K562 (cell line): Measurements from ENCODE around the gene ERBB4. TPM values are rescaled to one million over a fixed set of nuclear protein-coding genes. Genes with fewer than 3 reads are reported as not detected.

Experiments
- ATAC-seq: fragments of 200-7000 bp; cut with Tn5 transposase; 3 replicates; pipeline ENCODE4 v1.9.1; 2020; ENCODE audit warnings: moderate library complexity
- BruUV-seq: library from RNA; stranded (reverse); fragments of 400-500 nt; replicated peaks from 2 replicates; lab custom pipeline; 2021; lab: Mats Ljungman, UMichigan
- CTCF ChIA-PET: fragments of 300-600 bp; formaldehyde crosslinking; extraction: SDS; loops from one replicate; lab custom pipeline; 2021; ENCODE audit warnings: low intra/inter-chr PET ratio; lab: Yijun Ruan, JAX
- POLR2A ChIA-PET: fragments of 300-600, 350-650 bp; sonication (Branson Sonifier 250); formaldehyde crosslinking; extraction: SDS; loops from one replicate; lab custom pipeline; 2021; ENCODE audit warnings: antibody characterized with exemption, inconsistent platforms; lab: Yijun Ruan, JAX
- DNase-seq, 4 experiments: peaks; one replicate each; pipeline versions ENCODE4 v3.0.0 to v3.0.0-alpha.2; 2011 to 2018; ENCODE audit warnings: low spot score in 3 of 4, mixed read lengths in 3 of 4; ENCODE audit errors: extremely low read depth in 1 of 4
- FAIRE-seq: peaks from 2 replicates; lab custom pipeline; 2011; peaks lifted over from hg19 to GRCh38; lab: Jason Lieb, UNC
- H2AFZ ChIP-seq: 2 replicates; pipeline ENCODE4 v1.6.0; 2011; ENCODE audit warnings: low read depth, low read length, control low read depth, inconsistent platforms
- H3K27ac ChIP-seq: fragments of 200-600 bp; 3 replicates; pipeline ENCODE4 v1.8.0; 2011; ENCODE audit warnings: low read depth, mild to moderate bottlenecking, control low read depth, inconsistent platforms, low read length, moderate library complexity, mixed read lengths; ENCODE audit errors: extremely low read depth
- H3K27me3 ChIP-seq, 2 experiments: fragments of 300-600 bp in 1 of 2; 2 replicates in 1 of 2; 3 replicates in 1 of 2; pipeline versions ENCODE4 v1.6.0 to v1.8.0; 2011; ENCODE audit warnings: inconsistent platforms in 2 of 2, low read length in 2 of 2, mild to moderate bottlenecking in 1 of 2, mixed read lengths in 1 of 2, moderate library complexity in 1 of 2; ENCODE audit not compliant: control insufficient read depth in 2 of 2, insufficient read depth in 2 of 2
- H3K36me3 ChIP-seq: fragments of 300-600 bp; 3 replicates; pipeline ENCODE4 v1.8.0; 2011; ENCODE audit warnings: mild to moderate bottlenecking, low read length, inconsistent platforms; ENCODE audit not compliant: control insufficient read depth, insufficient read depth
- H3K4me1 ChIP-seq, 2 experiments: fragments of 200-600 bp in 1 of 2; replicated peaks in 1 of 2; 2 replicates in 1 of 2; 3 replicates in 1 of 2; pipeline versions ENCODE4 v1.5.1 to v1.8.0; 2011; ENCODE audit warnings: inconsistent platforms in 2 of 2, low read length in 2 of 2, mild to moderate bottlenecking in 1 of 2, mixed read lengths in 1 of 2, moderate library complexity in 1 of 2; ENCODE audit not compliant: control insufficient read depth in 2 of 2, insufficient read depth in 2 of 2
- H3K4me2 ChIP-seq: 2 replicates; pipeline ENCODE4 v1.6.1; 2011; ENCODE audit warnings: low read length, control low read depth, inconsistent platforms, mixed read lengths; ENCODE audit not compliant: insufficient read depth
- H3K4me3 ChIP-seq: fragments of 200-600 bp; sonication (generic), shearing (Covaris generic); 2 replicates; pipeline ENCODE4 v1.5.1; 2016; ENCODE audit warnings: control low read depth, inconsistent platforms
- H3K79me2 ChIP-seq: fragments of 200-600 bp; 3 replicates; pipeline ENCODE4 v1.8.0; 2011; ENCODE audit warnings: low read length, inconsistent platforms; ENCODE audit not compliant: control insufficient read depth, insufficient read depth
- H3K9ac ChIP-seq, 2 experiments: 2 replicates each; pipeline versions ENCODE4 v1.6.0 to v1.6.1; 2011; ENCODE audit warnings: low read depth in 2 of 2, low read length in 2 of 2, control low read depth in 1 of 2, inconsistent platforms in 1 of 2, mild to moderate bottlenecking in 1 of 2, mixed read lengths in 1 of 2; ENCODE audit not compliant: insufficient read depth in 1 of 2
- H3K9me1 ChIP-seq: one replicate; pipeline ENCODE4 v1.6.0; 2011; ENCODE audit warnings: inconsistent platforms, mild to moderate bottlenecking, low read length, moderate library complexity; ENCODE audit not compliant: control insufficient read depth, insufficient read depth
- H3K9me3 ChIP-seq: replicated peaks from 2 replicates; pipeline ENCODE4 v1.5.1; 2011; ENCODE audit warnings: low read depth, low read length, inconsistent platforms; ENCODE audit not compliant: control insufficient read depth, insufficient read depth
- H4K20me1 ChIP-seq: replicated peaks from 2 replicates; pipeline ENCODE4 v1.6.1; 2011; ENCODE audit warnings: low read length, inconsistent platforms, mixed read lengths; ENCODE audit not compliant: control insufficient read depth, insufficient read depth
- CEBPG ChIP-seq, 3 experiments: fragments of 200-800 bp in 1 of 3; sonication (Bioruptor generic) in 1 of 3; sonication (generic) in 1 of 3; formaldehyde crosslinking in 1 of 3; IDR thresholded peaks in 2 of 3; conservative IDR thresholded peaks in 1 of 3; 2 replicates each; pipeline versions ENCODE4 v1.6.1 to v1.8.0; 2016 to 2022; ENCODE audit warnings: missing compliant biosample characterization in 2 of 3, missing genetic modification characterization in 2 of 3, mild to moderate bottlenecking in 1 of 3, missing genetic modification reagents in 1 of 3
- HMGN3 ChIP-seq: IDR thresholded peaks from 2 replicates; pipeline ENCODE4 v1.6.1; 2011; ENCODE audit warnings: borderline replicate concordance, low read depth, mild to moderate bottlenecking, mixed read lengths, low read length; ENCODE audit not compliant: insufficient read length; ENCODE audit errors: extremely low read depth
- JUND ChIP-seq, 2 experiments: IDR thresholded peaks; 2 replicates in 1 of 2; 3 replicates in 1 of 2; pipeline ENCODE4 v1.6.1; 2011; ENCODE audit warnings: borderline replicate concordance in 2 of 2, low read depth in 2 of 2, low read length in 2 of 2, improper control_type of control experiment in 1 of 2, missing biosample characterization in 1 of 2, missing genetic modification characterization in 1 of 2, missing genetic modification reagents in 1 of 2
- L3MBTL2 ChIP-seq: fragments of 450-650 bp; IDR thresholded peaks from 2 replicates; pipeline ENCODE4 v1.6.1; 2016; ENCODE audit warnings: mild to moderate bottlenecking, moderate library complexity
- SETDB1 ChIP-seq: IDR thresholded peaks from one replicate; pipeline ENCODE4 v1.6.1; 2012; ENCODE audit warnings: low read length, control low read depth, inconsistent platforms
- SMARCA5 ChIP-seq: fragments of 450-650 bp; IDR thresholded peaks from 2 replicates; pipeline ENCODE4 v1.6.1; 2016
- SNIP1 ChIP-seq: fragments of 450-650 bp; IDR thresholded peaks from 2 replicates; pipeline ENCODE4 v1.7.1; 2017; ENCODE audit warnings: low read depth, mild to moderate bottlenecking
- TEAD2 ChIP-seq: fragments of 450-650 bp; IDR thresholded peaks from 2 replicates; pipeline ENCODE4 v1.6.1; 2016; ENCODE audit warnings: missing genetic modification characterization, control low read depth, missing compliant biosample characterization
- THRA ChIP-seq: fragments of 450-650 bp; IDR thresholded peaks from 2 replicates; pipeline ENCODE4 v1.6.1; 2017; ENCODE audit warnings: mild to moderate bottlenecking, moderate library complexity
- THRAP3 ChIP-seq: fragments of 450-650 bp; IDR thresholded peaks from 2 replicates; pipeline ENCODE4 v1.6.1; 2016; ENCODE audit warnings: mild to moderate bottlenecking, inconsistent platforms, borderline replicate concordance
- U2AF2 ChIP-seq: fragments of 200-400 bp; formaldehyde crosslinking; optimal IDR thresholded peaks from 2 replicates; pipeline ENCODE3; 2017; ENCODE audit warnings: low read depth, mild to moderate bottlenecking, low read length
- XRCC5 ChIP-seq: fragments of 200-400 bp; formaldehyde crosslinking; IDR thresholded peaks from 2 replicates; pipeline ENCODE4 v1.6.1; 2017; ENCODE audit warnings: low read depth, mild to moderate bottlenecking, low read length
- ZNF212 ChIP-seq: fragments of 450-650 bp; formaldehyde crosslinking; IDR thresholded peaks from 2 replicates; pipeline ENCODE4 v1.4.0; 2020; ENCODE audit warnings: mild to moderate bottlenecking
- ZNF507 ChIP-seq: conservative IDR thresholded peaks from 2 replicates; pipeline ENCODE4 v1.6.1; 2017; ENCODE audit warnings: missing genetic modification characterization, missing compliant biosample characterization
- WGBS: fragments of 100-300 bp; shearing (Covaris generic); methylation state at CpG from one replicate; pipeline ENCODE4 v1.1.6; 2016; ENCODE audit warnings: low coverage, mixed read lengths; ENCODE audit not compliant: insufficient coverage; ENCODE audit errors: missing lambda C conversion rate; 5-methylcytosine and 5-hydroxymethylcytosine counted together
- in situ Hi-C: fragments of 300-500 bp; cut with MboI; formaldehyde crosslinking; loops from 4 replicates; pipeline ENCODE4 v1.15.0; 2018; ENCODE audit warnings: inconsistent platforms, mixed read lengths
- intact Hi-C: fragments of 100-400 bp; cut with micrococcal nuclease; formaldehyde crosslinking; loops from 2 replicates; pipeline ENCODE4 v1.14.2; 2022
- polyA plus RNA-seq, 8 experiments: library from polyadenylated mRNA; depleted of rRNA in 4 of 8; stranded (reverse) in 5 of 8; unstranded in 3 of 8; fragments of >200 nt; fragmentation: Nextera tagmentation in 2 of 8; fragmentation: Illumina TruSeq in 1 of 8; extraction: Ambion mirVana in 2 of 8; extraction: Trizol in 1 of 8; gene quantifications; 2 replicates each; pipeline versions ENCODE4 v1.2.1 to v1.2.3, GENCODE V29; 2011 to 2014; ENCODE audit warnings: inconsistent platforms in 1 of 8, missing spikeins in 1 of 8
- total RNA-seq, 7 experiments: library from RNA; depleted of rRNA in 6 of 7; stranded (reverse); fragments of >200 nt in 6 of 7; fragmentation: Illumina TruSeq in 2 of 7; extraction: Trizol in 2 of 7; gene quantifications; 2 replicates each; pipeline versions ENCODE4 v1.2.1 to v1.2.3, GENCODE V29; 2011 to 2021; ENCODE audit warnings: low replicate concordance in 1 of 7
- TF ChIP-seq, protein P1 (sequence below): IDR thresholded peaks from 2 replicates; pipeline ENCODE4 v1.6.1; 2011; ENCODE audit not compliant: insufficient read length; ENCODE audit errors: extremely low read depth
- TF ChIP-seq, protein P2 (sequence below): IDR thresholded peaks from 2 replicates; pipeline ENCODE4 v1.6.1; 2016; ENCODE audit warnings: missing genetic modification characterization, missing compliant biosample characterization
- TF ChIP-seq, protein P3 (sequence below): fragments of 250-450 bp; sonication (Bioruptor Pico); IDR thresholded peaks from 2 replicates; pipeline ENCODE4 v1.8.0; 2021; ENCODE audit warnings: moderate library complexity, mild to moderate bottlenecking, inconsistent platforms

ERBB4 gene
- total and polyA plus RNA-seq, 9 of the 15 experiments (the other 6 are each of a cell fraction or from before 2014, with no cell fraction given): not detected

- in situ Hi-C loops: no loop called here
Measured at GRCh38 chr2:211516537-211516936, 1022.1 kb downstream of the ERBB4 start.

More at GRCh38 chr2:211516537-211516936, 1022.1 kb downstream of the ERBB4 start:
- no peak for ATAC-seq
- Histone ChIP-seq H3K27me3 (no peaks in the 10 kb centered on the region), H3K4me2 (no peak overlapping the region), H4K20me1 (no peaks in the 10 kb centered on the region), H3K9me1 (no peaks in the 10 kb centered on the region), H3K79me2 (no peaks in the 10 kb centered on the region), H3K9me3 (no peaks in the 10 kb centered on the region), H2AFZ (no peak overlapping the region), H3K36me3 (no peaks in the 10 kb centered on the region), H3K4me3 (no peak overlapping the region), H3K9ac (no peak overlapping the region), H3K27ac (no peak overlapping the region), H3K4me1 (no peaks in the 10 kb centered on the region)
- 7% methylated on average over 3 of the region's 3 CpGs for WGBS
- DNase-seq: no peak
- BruUV-seq: no TSS peak
- POLR2A ChIA-PET: no interaction called here
- FAIRE-seq: no peak
- CTCF ChIA-PET: no interaction called here
- intact Hi-C loops: no loop called here
- TF ChIP-seq U2AF2 (no peak), HMGN3 (no peak), SMARCA5 (no peak), ZNF212 (CRISPR knock-in tag) (no peak), ZNF507 (tag) (no peak), XRCC5 (no peak), THRA (no peak), SNIP1 (no peak), TEAD2 (tag) (no peak), L3MBTL2 (no peak), THRAP3 (no peak), CEBPG (CRISPR knock-in tag; IDR thresholded peaks at IDR 0.05) (no peak), CEBPG (tag; conservative IDR thresholded peaks at IDR 0.05 in 1 of 2, IDR thresholded peaks at IDR 0.05 in 1 of 2) (no peak), JUND (IDR thresholded peaks at IDR 0.05; ENCODE audit: borderline replicate concordance, low read depth, low read length) (no peak), JUND (tag; IDR thresholded peaks at IDR 0.05; ENCODE audit: borderline replicate concordance, low read depth, low read length) (no peak), SETDB1 (no peak)
- TF ChIP-seq, protein P1, sequence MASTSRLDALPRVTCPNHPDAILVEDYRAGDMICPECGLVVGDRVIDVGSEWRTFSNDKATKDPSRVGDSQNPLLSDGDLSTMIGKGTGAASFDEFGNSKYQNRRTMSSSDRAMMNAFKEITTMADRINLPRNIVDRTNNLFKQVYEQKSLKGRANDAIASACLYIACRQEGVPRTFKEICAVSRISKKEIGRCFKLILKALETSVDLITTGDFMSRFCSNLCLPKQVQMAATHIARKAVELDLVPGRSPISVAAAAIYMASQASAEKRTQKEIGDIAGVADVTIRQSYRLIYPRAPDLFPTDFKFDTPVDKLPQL: no peak
- TF ChIP-seq, protein P2, sequence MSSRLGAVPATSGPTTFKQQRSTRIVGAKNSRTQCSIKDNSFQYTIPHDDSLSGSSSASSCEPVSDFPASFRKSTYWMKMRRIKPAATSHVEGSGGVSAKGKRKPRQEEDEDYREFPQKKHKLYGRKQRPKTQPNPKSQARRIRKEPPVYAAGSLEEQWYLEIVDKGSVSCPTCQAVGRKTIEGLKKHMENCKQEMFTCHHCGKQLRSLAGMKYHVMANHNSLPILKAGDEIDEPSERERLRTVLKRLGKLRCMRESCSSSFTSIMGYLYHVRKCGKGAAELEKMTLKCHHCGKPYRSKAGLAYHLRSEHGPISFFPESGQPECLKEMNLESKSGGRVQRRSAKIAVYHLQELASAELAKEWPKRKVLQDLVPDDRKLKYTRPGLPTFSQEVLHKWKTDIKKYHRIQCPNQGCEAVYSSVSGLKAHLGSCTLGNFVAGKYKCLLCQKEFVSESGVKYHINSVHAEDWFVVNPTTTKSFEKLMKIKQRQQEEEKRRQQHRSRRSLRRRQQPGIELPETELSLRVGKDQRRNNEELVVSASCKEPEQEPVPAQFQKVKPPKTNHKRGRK (tag): no peak
- TF ChIP-seq, protein P3, sequence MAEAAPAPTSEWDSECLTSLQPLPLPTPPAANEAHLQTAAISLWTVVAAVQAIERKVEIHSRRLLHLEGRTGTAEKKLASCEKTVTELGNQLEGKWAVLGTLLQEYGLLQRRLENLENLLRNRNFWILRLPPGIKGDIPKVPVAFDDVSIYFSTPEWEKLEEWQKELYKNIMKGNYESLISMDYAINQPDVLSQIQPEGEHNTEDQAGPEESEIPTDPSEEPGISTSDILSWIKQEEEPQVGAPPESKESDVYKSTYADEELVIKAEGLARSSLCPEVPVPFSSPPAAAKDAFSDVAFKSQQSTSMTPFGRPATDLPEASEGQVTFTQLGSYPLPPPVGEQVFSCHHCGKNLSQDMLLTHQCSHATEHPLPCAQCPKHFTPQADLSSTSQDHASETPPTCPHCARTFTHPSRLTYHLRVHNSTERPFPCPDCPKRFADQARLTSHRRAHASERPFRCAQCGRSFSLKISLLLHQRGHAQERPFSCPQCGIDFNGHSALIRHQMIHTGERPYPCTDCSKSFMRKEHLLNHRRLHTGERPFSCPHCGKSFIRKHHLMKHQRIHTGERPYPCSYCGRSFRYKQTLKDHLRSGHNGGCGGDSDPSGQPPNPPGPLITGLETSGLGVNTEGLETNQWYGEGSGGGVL: no peak
